DMS153 (cell line): ENCODE results near the gene CCDC188.

Experiments used
- DNase-seq: peaks from one replicate; lab custom pipeline; 2025; lab: John Stamatoyannopoulos, UW

CCDC188 gene

GRCh38 chr22:20184501-20185165, 33.8 kb upstream of the CCDC188 start:
- no peak for DNase-seq

GRCh38 chr22:20183823-20184222, 33.0 kb upstream of the CCDC188 start:
- no peak for DNase-seq

- DNase-seq: no peak
Observed at GRCh38 chr22:20183101-20183500, 32.2 kb upstream of the CCDC188 start.

GRCh38 chr22:20182365-20182764, 31.5 kb upstream of the CCDC188 start:
- DNase-seq: no peak

- DNase-seq: no peak
Observed at GRCh38 chr22:20181884-20182236, 31.0 kb upstream of the CCDC188 start.

GRCh38 chr22:20181194-20181883, 30.5 kb upstream of the CCDC188 start:
- DNase-seq: no peak

- no peak for DNase-seq
Observed at GRCh38 chr22:20180640-20181039, 29.8 kb upstream of the CCDC188 start.

GRCh38 chr22:20180245-20180630, 29.4 kb upstream of the CCDC188 start:
- no peak for DNase-seq

- no peak for DNase-seq
Observed at GRCh38 chr22:20179455-20180244, 28.8 kb upstream of the CCDC188 start.

GRCh38 chr22:20178915-20179227, 28.0 kb upstream of the CCDC188 start:
- DNase-seq: no peak

- no peak for DNase-seq
Observed at GRCh38 chr22:20178075-20178914, 27.4 kb upstream of the CCDC188 start.

GRCh38 chr22:20177217-20177911, 26.5 kb upstream of the CCDC188 start:
- DNase-seq: no peak

GRCh38 chr22:20176421-20177085, 25.7 kb upstream of the CCDC188 start:
- no peak for DNase-seq

GRCh38 chr22:20175597-20175900, 24.7 kb upstream of the CCDC188 start:
- DNase-seq: no peak

GRCh38 chr22:20174785-20175596, 24.1 kb upstream of the CCDC188 start:
- no peak for DNase-seq

GRCh38 chr22:20173772-20174171, 22.9 kb upstream of the CCDC188 start:
- no peak for DNase-seq

- DNase-seq: no peak
Observed at GRCh38 chr22:20173246-20173645, 22.4 kb upstream of the CCDC188 start.

GRCh38 chr22:20172141-20172613, 21.3 kb upstream of the CCDC188 start:
- DNase-seq: no peak

- DNase-seq: no peak
Observed at GRCh38 chr22:20171288-20172140, 20.7 kb upstream of the CCDC188 start.
